Sigmoid colon (tissue), 4 donors: ENCODE measurements around the gene GJA9.
"Not testable (repeated sequence)": the region's sequence is repeated elsewhere in the genome, so short reads cannot be mapped to it uniquely, and the experiment has no call there.

Experiments
- CTCF ChIP-seq, 4 experiments: fragments of 450-650 bp in 3 of 4; fragments of 200-600 bp in 1 of 4; IDR thresholded peaks; one replicate each; pipeline ENCODE4 v1.5.1; 2016 to 2019; ENCODE audit warnings: antibody characterized with exemption in 4 of 4, mild to moderate bottlenecking in 3 of 4, moderate library complexity in 2 of 4
- EP300 ChIP-seq, 4 donors: sonication (generic); formaldehyde crosslinking; IDR thresholded peaks; one replicate each; pipeline ENCODE4 v1.6.1; 2017; ENCODE audit warnings: antibody characterized with exemption in 4 of 4
- POLR2A ChIP-seq, 2 donors: fragments of 450-650 bp; IDR thresholded peaks; one replicate each; pipeline ENCODE4 v1.6.1; 2016; ENCODE audit warnings: antibody characterized with exemption in 2 of 2, mild to moderate bottlenecking in 2 of 2, moderate library complexity in 2 of 2
- POLR2AphosphoS5 ChIP-seq, 4 donors: sonication (generic); formaldehyde crosslinking; IDR thresholded peaks; one replicate each; pipeline ENCODE4 v1.6.1; 2017; ENCODE audit warnings: antibody characterized with exemption in 4 of 4

- not testable (repeated sequence) for TF ChIP-seq CTCF, EP300, POLR2AphosphoS5, POLR2A (IDR thresholded peaks at IDR 0.05)
Observed at GRCh38 chr1:38914908-38915307, 33.5 kb upstream of the GJA9 start.
